K562 (cell line): ENCODE measurements around the gene SNX19. TPM values are rescaled to one million over a fixed set of nuclear protein-coding genes. Genes with fewer than 3 reads are reported as not detected.

Experiments
- ATAC-seq: fragments of 200-7000 bp; cut with Tn5 transposase; 3 replicates; pipeline ENCODE4 v1.9.1; 2020; ENCODE audit warnings: moderate library complexity
- BruUV-seq: library from RNA; stranded (reverse); fragments of 400-500 nt; replicated peaks from 2 replicates; lab custom pipeline; 2021; lab: Mats Ljungman, UMichigan
- CTCF ChIA-PET: fragments of 300-600 bp; formaldehyde crosslinking; extraction: SDS; loops from one replicate; lab custom pipeline; 2021; ENCODE audit warnings: low intra/inter-chr PET ratio; lab: Yijun Ruan, JAX
- POLR2A ChIA-PET: fragments of 300-600, 350-650 bp; sonication (Branson Sonifier 250); formaldehyde crosslinking; extraction: SDS; loops from one replicate; lab custom pipeline; 2021; ENCODE audit warnings: antibody characterized with exemption, inconsistent platforms; lab: Yijun Ruan, JAX
- DNase-seq, 4 experiments: peaks; one replicate each; pipeline versions ENCODE4 v3.0.0 to v3.0.0-alpha.2; 2011 to 2018; ENCODE audit warnings: low spot score in 3 of 4, mixed read lengths in 3 of 4; ENCODE audit errors: extremely low read depth in 1 of 4
- FAIRE-seq: peaks from 2 replicates; lab custom pipeline; 2011; peaks lifted over from hg19 to GRCh38; lab: Jason Lieb, UNC
- H2AFZ ChIP-seq: 2 replicates; pipeline ENCODE4 v1.6.0; 2011; ENCODE audit warnings: low read depth, low read length, control low read depth, inconsistent platforms
- H3K27ac ChIP-seq: fragments of 200-600 bp; 3 replicates; pipeline ENCODE4 v1.8.0; 2011; ENCODE audit warnings: low read depth, mild to moderate bottlenecking, control low read depth, inconsistent platforms, low read length, moderate library complexity, mixed read lengths; ENCODE audit errors: extremely low read depth
- H3K27me3 ChIP-seq, 2 experiments: fragments of 300-600 bp in 1 of 2; 2 replicates in 1 of 2; 3 replicates in 1 of 2; pipeline versions ENCODE4 v1.6.0 to v1.8.0; 2011; ENCODE audit warnings: inconsistent platforms in 2 of 2, low read length in 2 of 2, mild to moderate bottlenecking in 1 of 2, mixed read lengths in 1 of 2, moderate library complexity in 1 of 2; ENCODE audit not compliant: control insufficient read depth in 2 of 2, insufficient read depth in 2 of 2
- H3K36me3 ChIP-seq: fragments of 300-600 bp; 3 replicates; pipeline ENCODE4 v1.8.0; 2011; ENCODE audit warnings: mild to moderate bottlenecking, low read length, inconsistent platforms; ENCODE audit not compliant: control insufficient read depth, insufficient read depth
- H3K4me1 ChIP-seq, 2 experiments: fragments of 200-600 bp in 1 of 2; replicated peaks in 1 of 2; 2 replicates in 1 of 2; 3 replicates in 1 of 2; pipeline versions ENCODE4 v1.5.1 to v1.8.0; 2011; ENCODE audit warnings: inconsistent platforms in 2 of 2, low read length in 2 of 2, mild to moderate bottlenecking in 1 of 2, mixed read lengths in 1 of 2, moderate library complexity in 1 of 2; ENCODE audit not compliant: control insufficient read depth in 2 of 2, insufficient read depth in 2 of 2
- H3K4me2 ChIP-seq: 2 replicates; pipeline ENCODE4 v1.6.1; 2011; ENCODE audit warnings: low read length, control low read depth, inconsistent platforms, mixed read lengths; ENCODE audit not compliant: insufficient read depth
- H3K4me3 ChIP-seq: fragments of 200-600 bp; sonication (generic), shearing (Covaris generic); 2 replicates; pipeline ENCODE4 v1.5.1; 2016; ENCODE audit warnings: control low read depth, inconsistent platforms
- H3K79me2 ChIP-seq: fragments of 200-600 bp; 3 replicates; pipeline ENCODE4 v1.8.0; 2011; ENCODE audit warnings: low read length, inconsistent platforms; ENCODE audit not compliant: control insufficient read depth, insufficient read depth
- H3K9ac ChIP-seq, 2 experiments: 2 replicates each; pipeline versions ENCODE4 v1.6.0 to v1.6.1; 2011; ENCODE audit warnings: low read depth in 2 of 2, low read length in 2 of 2, control low read depth in 1 of 2, inconsistent platforms in 1 of 2, mild to moderate bottlenecking in 1 of 2, mixed read lengths in 1 of 2; ENCODE audit not compliant: insufficient read depth in 1 of 2
- H3K9me1 ChIP-seq: one replicate; pipeline ENCODE4 v1.6.0; 2011; ENCODE audit warnings: inconsistent platforms, mild to moderate bottlenecking, low read length, moderate library complexity; ENCODE audit not compliant: control insufficient read depth, insufficient read depth
- H3K9me3 ChIP-seq: replicated peaks from 2 replicates; pipeline ENCODE4 v1.5.1; 2011; ENCODE audit warnings: low read depth, low read length, inconsistent platforms; ENCODE audit not compliant: control insufficient read depth, insufficient read depth
- H4K20me1 ChIP-seq: replicated peaks from 2 replicates; pipeline ENCODE4 v1.6.1; 2011; ENCODE audit warnings: low read length, inconsistent platforms, mixed read lengths; ENCODE audit not compliant: control insufficient read depth, insufficient read depth
- ELF1 ChIP-seq: fragments of 200-800 bp; sonication (Bioruptor generic); IDR thresholded peaks from 2 replicates; pipeline ENCODE4 v1.6.1; 2016; ENCODE audit warnings: missing genetic modification characterization, missing compliant biosample characterization
- GATAD2B ChIP-seq: fragments of 450-650 bp; IDR thresholded peaks from 2 replicates; pipeline ENCODE4 v1.6.1; 2017; ENCODE audit warnings: mild to moderate bottlenecking, borderline replicate concordance
- NCOR1 ChIP-seq: fragments of 450-650 bp; IDR thresholded peaks from 2 replicates; pipeline ENCODE4 v1.6.1; 2016; ENCODE audit warnings: mild to moderate bottlenecking, moderate library complexity
- RHOXF2B ChIP-seq: fragments of 250-450 bp; sonication (Bioruptor Pico); conservative IDR thresholded peaks from 2 replicates; pipeline ENCODE4 v1.5.1; 2021
- WGBS: fragments of 100-300 bp; shearing (Covaris generic); methylation state at CpG from one replicate; pipeline ENCODE4 v1.1.6; 2016; ENCODE audit warnings: low coverage, mixed read lengths; ENCODE audit not compliant: insufficient coverage; ENCODE audit errors: missing lambda C conversion rate; 5-methylcytosine and 5-hydroxymethylcytosine counted together
- in situ Hi-C: fragments of 300-500 bp; cut with MboI; formaldehyde crosslinking; loops from 4 replicates; pipeline ENCODE4 v1.15.0; 2018; ENCODE audit warnings: inconsistent platforms, mixed read lengths
- intact Hi-C: fragments of 100-400 bp; cut with micrococcal nuclease; formaldehyde crosslinking; loops from 2 replicates; pipeline ENCODE4 v1.14.2; 2022
- polyA plus RNA-seq, 8 experiments: library from polyadenylated mRNA; depleted of rRNA in 4 of 8; stranded (reverse) in 5 of 8; unstranded in 3 of 8; fragments of >200 nt; fragmentation: Nextera tagmentation in 2 of 8; fragmentation: Illumina TruSeq in 1 of 8; extraction: Ambion mirVana in 2 of 8; extraction: Trizol in 1 of 8; gene quantifications; 2 replicates each; pipeline versions ENCODE4 v1.2.1 to v1.2.3, GENCODE V29; 2011 to 2014; ENCODE audit warnings: inconsistent platforms in 1 of 8, missing spikeins in 1 of 8
- total RNA-seq, 7 experiments: library from RNA; depleted of rRNA in 6 of 7; stranded (reverse); fragments of >200 nt in 6 of 7; fragmentation: Illumina TruSeq in 2 of 7; extraction: Trizol in 2 of 7; gene quantifications; 2 replicates each; pipeline versions ENCODE4 v1.2.1 to v1.2.3, GENCODE V29; 2011 to 2021; ENCODE audit warnings: low replicate concordance in 1 of 7

Gene SNX19
- total and polyA plus RNA-seq, 9 of the 15 experiments (the other 6 are each of a cell fraction or from before 2014, with no cell fraction given): 2.2 to 31.3 (median 19.6) TPM

- intact Hi-C loops: no loop called here
- Histone ChIP-seq H3K9me1 (no peaks in the 10 kb centered on the region), H3K9ac (no peak overlapping the region), H3K36me3 (peaks cover 57% of the 10 kb centered on the region; the same call in 2 of the 3 replicates), H4K20me1 (no peaks in the 10 kb centered on the region), H3K4me2 (no peak overlapping the region), H3K4me1 (no peaks in the 10 kb centered on the region), H3K27ac (no peak overlapping the region), H3K27me3 (no peaks in the 10 kb centered on the region), H2AFZ (no peak overlapping the region), H3K79me2 (no peaks in the 10 kb centered on the region), H3K4me3 (no peak overlapping the region), H3K9me3 (no peaks in the 10 kb centered on the region)
- no TSS peak for BruUV-seq
- DNase-seq: no peak
- in situ Hi-C loops: no loop called here
- 18% methylated on average over 1 of the region's 1 CpG for WGBS
- no peak for FAIRE-seq
- ATAC-seq: no peak
- ChIA-PET CTCF (no interaction called here), POLR2A (no interaction called here)
- TF ChIP-seq NCOR1 (no peak), RHOXF2B (no peak), GATAD2B (no peak)
Measured at GRCh38 chr11:130874396-130874795, 41.9 kb downstream of the SNX19 start.

DNA sequence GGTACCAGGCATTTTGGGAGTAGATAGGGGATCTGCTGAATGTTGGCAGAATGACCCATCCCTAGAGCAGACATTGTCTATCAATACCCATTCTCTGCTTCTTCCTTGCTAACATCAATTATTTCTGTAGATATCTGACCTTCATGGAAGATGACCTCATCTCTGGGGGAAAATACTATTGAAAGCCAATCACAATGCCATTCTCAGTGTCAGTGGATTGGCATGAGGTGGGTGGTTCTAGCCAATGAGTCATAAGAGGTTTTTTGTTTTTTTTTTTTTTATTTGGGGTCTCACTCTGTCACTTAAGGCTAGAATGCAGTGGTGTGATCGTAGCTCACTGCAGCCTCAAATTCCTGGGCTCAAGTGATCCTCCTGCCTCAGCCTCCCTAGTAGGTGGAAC is 42.5 kb downstream of the SNX19 start:
- no peak overlapping the region for H3K4me2 ChIP-seq
- in situ Hi-C loops: no loop called here
- no peak for DNase-seq
- H3K27ac ChIP-seq: no peak overlapping the region
- no peaks in the 10 kb centered on the region for H3K27me3 ChIP-seq
- FAIRE-seq: no peak
- H3K4me1 ChIP-seq: no peaks in the 10 kb centered on the region
- no peak for TF ChIP-seq ELF1 (tag)
- intact Hi-C loops: no loop called here
- no peaks in the 10 kb centered on the region for H4K20me1 ChIP-seq
- H3K36me3 ChIP-seq: peaks cover 51% of the 10 kb centered on the region; the same call in 2 of the 3 replicates
- no peaks in the 10 kb centered on the region for H3K79me2 ChIP-seq
- no TSS peak for BruUV-seq
- H3K9ac ChIP-seq: no peak overlapping the region
- ChIA-PET POLR2A (no interaction called here), CTCF (no interaction called here)
- no peak for ATAC-seq
- no peaks in the 10 kb centered on the region for H3K9me1 ChIP-seq
- no peak overlapping the region for H2AFZ ChIP-seq
- no peaks in the 10 kb centered on the region for H3K9me3 ChIP-seq
- WGBS: 88% methylated on average over 1 of the region's 1 CpG
- no peak overlapping the region for H3K4me3 ChIP-seq
